Measurements from ENCODE around the gene GDF10. TPM values are rescaled to one million over a fixed set of nuclear protein-coding genes. Genes with fewer than 3 reads are reported as not detected.

Gene GDF10
- total RNA-seq, 1 experiment from 2014 or later: not detected

- Histone ChIP-seq H3F3A (ENCODE audit: low read length, unreplicated experiment) (no peaks in the 10 kb centered on the region), H3K9me2 (replicated peaks; ENCODE audit: low read length) (no peaks in the 10 kb centered on the region), H4K20me1 (ENCODE audit: low read length) (no peaks in the 10 kb centered on the region), H3K4me2 (ENCODE audit: low read length) (no peak overlapping the region), H3K4me3 (ENCODE audit: low read length) (no peak overlapping the region), H3K79me2 (ENCODE audit: low read length) (no peaks in the 10 kb centered on the region), H3K27ac (ENCODE audit: low read length) (no peak overlapping the region), H3K9me3 (ENCODE audit: low read length) (no peaks in the 10 kb centered on the region), H3K4me1 (ENCODE audit: insufficient read depth, low read length) (no peaks in the 10 kb centered on the region), H3K36me3 (ENCODE audit: low read depth, low read length) (no peaks in the 10 kb centered on the region), H3K9ac (ENCODE audit: low read length) (no peak overlapping the region), H3K27me3 (ENCODE audit: low read length) (peaks cover 26% of the 10 kb centered on the region; the same call in 1 of the 2 replicates), H2AFZ (ENCODE audit: low read length) (no peak overlapping the region)
- intact Hi-C loops (cut with micrococcal nuclease): no loop called here
- ChIA-PET POLR2A (ENCODE audit: unreplicated experiment) (no interaction called here), CTCF (no interaction called here)
- no TSS peak for BruUV-seq (replicated peaks)
- DNase-seq (no peak), ATAC-seq (no peak)
- no peak for TF ChIP-seq EZH2phosphoT487 (IDR thresholded peaks at IDR 0.05; ENCODE audit: borderline replicate concordance, low read length)
Measured at GRCh38 chr10:47262606-47263533, 37.1 kb upstream of the GDF10 start.

DNA sequence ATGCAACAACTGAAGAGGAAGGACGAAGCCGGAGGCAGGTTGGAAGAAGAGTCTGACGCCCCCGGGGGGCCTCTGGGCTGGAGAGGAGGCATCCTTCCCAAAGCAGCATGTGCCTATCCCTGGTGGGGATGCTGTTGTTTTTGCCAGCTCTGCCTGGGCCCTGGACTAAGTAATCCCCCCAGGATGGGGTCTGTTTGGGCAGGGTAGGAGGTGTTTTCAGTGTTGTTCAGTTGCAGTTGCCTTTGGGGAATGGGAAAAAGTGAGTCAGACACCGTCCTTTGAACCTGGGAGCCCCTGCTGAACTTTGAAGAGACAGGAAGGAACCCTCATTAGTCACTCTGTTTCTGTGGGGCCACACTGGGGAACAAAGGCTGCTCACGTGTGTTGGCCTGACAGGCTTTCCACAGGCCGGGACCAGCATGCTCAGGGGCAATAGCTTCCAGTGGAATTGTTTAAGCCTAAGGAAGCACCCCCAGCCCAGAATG is 35.2 kb upstream of the GDF10 start:
- no peaks in the 10 kb centered on the region for H3K4me1 ChIP-seq (ENCODE audit: insufficient read depth, low read length)
- ChIA-PET CTCF (no interaction called here), POLR2A (ENCODE audit: unreplicated experiment) (no interaction called here)
- no peak for DNase-seq
- H3K27ac ChIP-seq (ENCODE audit: low read length): no peak overlapping the region
- peaks cover 18% of the 10 kb centered on the region; the same call in 1 of the 2 replicates for H3K27me3 ChIP-seq (ENCODE audit: low read length)
- no peaks in the 10 kb centered on the region for H3K9me3 ChIP-seq (ENCODE audit: low read length)
- H3K9ac ChIP-seq (ENCODE audit: low read length): no peak overlapping the region
- intact Hi-C loops (cut with micrococcal nuclease): no loop called here
- TF ChIP-seq EZH2 (IDR thresholded peaks at IDR 0.05; ENCODE audit: low read length, unreplicated experiment): no peak
- H3K36me3 ChIP-seq (ENCODE audit: low read depth, low read length): no peaks in the 10 kb centered on the region
- BruUV-seq (replicated peaks): no TSS peak
- no peak for ATAC-seq
- H3F3A ChIP-seq (ENCODE audit: low read length, unreplicated experiment): no peaks in the 10 kb centered on the region
- H4K20me1 ChIP-seq (ENCODE audit: low read length): no peaks in the 10 kb centered on the region
- no peak overlapping the region for H3K4me3 ChIP-seq (ENCODE audit: low read length)
- H3K4me2 ChIP-seq (ENCODE audit: low read length): no peak overlapping the region
- no peaks in the 10 kb centered on the region for H3K9me2 ChIP-seq (replicated peaks; ENCODE audit: low read length)
- no peak overlapping the region for H2AFZ ChIP-seq (ENCODE audit: low read length)
- no peaks in the 10 kb centered on the region for H3K79me2 ChIP-seq (ENCODE audit: low read length)

GRCh38 chr10:47266602-47267001 is 33.4 kb upstream of the GDF10 start:
- H3K4me1 ChIP-seq (ENCODE audit: insufficient read depth, low read length): no peaks in the 10 kb centered on the region
- H3K27me3 ChIP-seq (ENCODE audit: low read length): peaks cover 17% of the 10 kb centered on the region; the same call in 1 of the 2 replicates
- no peak overlapping the region for H3K4me2 ChIP-seq (ENCODE audit: low read length)
- intact Hi-C loops (cut with micrococcal nuclease): no loop called here
- no peaks in the 10 kb centered on the region for H3K79me2 ChIP-seq (ENCODE audit: low read length)
- no peaks in the 10 kb centered on the region for H3K36me3 ChIP-seq (ENCODE audit: low read depth, low read length)
- H3K27ac ChIP-seq (ENCODE audit: low read length): no peak overlapping the region
- no TSS peak for BruUV-seq (replicated peaks)
- TF ChIP-seq EZH2 (IDR thresholded peaks at IDR 0.05; ENCODE audit: low read length, unreplicated experiment) (no peak), EZH2phosphoT487 (IDR thresholded peaks at IDR 0.05; ENCODE audit: borderline replicate concordance, low read length) (no peak)
- TF ChIP-seq, protein P1, sequence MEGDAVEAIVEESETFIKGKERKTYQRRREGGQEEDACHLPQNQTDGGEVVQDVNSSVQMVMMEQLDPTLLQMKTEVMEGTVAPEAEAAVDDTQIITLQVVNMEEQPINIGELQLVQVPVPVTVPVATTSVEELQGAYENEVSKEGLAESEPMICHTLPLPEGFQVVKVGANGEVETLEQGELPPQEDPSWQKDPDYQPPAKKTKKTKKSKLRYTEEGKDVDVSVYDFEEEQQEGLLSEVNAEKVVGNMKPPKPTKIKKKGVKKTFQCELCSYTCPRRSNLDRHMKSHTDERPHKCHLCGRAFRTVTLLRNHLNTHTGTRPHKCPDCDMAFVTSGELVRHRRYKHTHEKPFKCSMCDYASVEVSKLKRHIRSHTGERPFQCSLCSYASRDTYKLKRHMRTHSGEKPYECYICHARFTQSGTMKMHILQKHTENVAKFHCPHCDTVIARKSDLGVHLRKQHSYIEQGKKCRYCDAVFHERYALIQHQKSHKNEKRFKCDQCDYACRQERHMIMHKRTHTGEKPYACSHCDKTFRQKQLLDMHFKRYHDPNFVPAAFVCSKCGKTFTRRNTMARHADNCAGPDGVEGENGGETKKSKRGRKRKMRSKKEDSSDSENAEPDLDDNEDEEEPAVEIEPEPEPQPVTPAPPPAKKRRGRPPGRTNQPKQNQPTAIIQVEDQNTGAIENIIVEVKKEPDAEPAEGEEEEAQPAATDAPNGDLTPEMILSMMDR (conservative IDR thresholded peaks at IDR 0.05; ENCODE audit: low read depth, low read length): no peak
- no peak overlapping the region for H3K4me3 ChIP-seq (ENCODE audit: low read length)
- no peak overlapping the region for H2AFZ ChIP-seq (ENCODE audit: low read length)
- H3K9me3 ChIP-seq (ENCODE audit: low read length): no peaks in the 10 kb centered on the region
- ChIA-PET POLR2A (ENCODE audit: unreplicated experiment) (interaction anchor here (0.6 kb wide), 1 partner anchor 111 kb away, joined by 3 read pairs; no protein-coding TSS in a partner anchor), CTCF (no interaction called here)
- no peak overlapping the region for H3K9ac ChIP-seq (ENCODE audit: low read length)
- no peak for DNase-seq
- H4K20me1 ChIP-seq (ENCODE audit: low read length): no peaks in the 10 kb centered on the region
- H3F3A ChIP-seq (ENCODE audit: low read length, unreplicated experiment): no peaks in the 10 kb centered on the region
- H3K9me2 ChIP-seq (replicated peaks; ENCODE audit: low read length): no peaks in the 10 kb centered on the region
- ATAC-seq: no peak
